IMR-90 (cell line): ENCODE measurements around the gene LRRC56. TPM values are rescaled to one million over a fixed set of nuclear protein-coding genes. Genes with fewer than 3 reads are reported as not detected.

Experiments
- ATAC-seq: fragments of 200-7000 bp; cut with Tn5 transposase; 2 replicates; pipeline ENCODE4 v1.9.1; 2020; ENCODE audit warnings: low read depth, mild to moderate bottlenecking, moderate library complexity
- BruUV-seq: library from RNA; stranded (reverse); fragments of 400-500 nt; replicated peaks from 2 replicates; lab custom pipeline; 2021; lab: Mats Ljungman, UMichigan
- CTCF ChIA-PET: fragments of 300-600 bp; formaldehyde crosslinking; extraction: SDS; loops from one replicate; lab custom pipeline; 2021; ENCODE audit warnings: antibody characterized with exemption; lab: Yijun Ruan, JAX
- POLR2A ChIA-PET: fragments of 300-600 bp; sonication (Branson Sonifier 250); formaldehyde crosslinking; loops from one replicate; lab custom pipeline; 2022; ENCODE audit warnings: antibody characterized with exemption; ENCODE audit not compliant: unreplicated experiment; lab: Charles Lee
- DNase-seq: peaks from one replicate; pipeline ENCODE4 v3.0.0; 2013
- H2AFZ ChIP-seq: replicated peaks from 2 replicates; pipeline ENCODE3; 2013; ENCODE audit warnings: low read length, mild to moderate bottlenecking; ENCODE audit not compliant: poor library complexity
- H2AK5ac ChIP-seq: 2 replicates; pipeline ENCODE4 v1.6.1; 2013; ENCODE audit warnings: low read depth, low read length, inconsistent platforms
- H2AK9ac ChIP-seq: replicated peaks from 2 replicates; pipeline ENCODE3; 2013; ENCODE audit warnings: mild to moderate bottlenecking, low read depth, low read length, moderate library complexity; ENCODE audit not compliant: poor library complexity
- H2BK120ac ChIP-seq: 2 replicates; pipeline ENCODE4 v1.6.1; 2013; ENCODE audit warnings: low read depth, low read length, inconsistent platforms
- H2BK15ac ChIP-seq: 3 replicates; pipeline ENCODE4 v1.6.1; 2013; ENCODE audit warnings: low read depth, low read length, inconsistent platforms
- H2BK20ac ChIP-seq: 2 replicates; pipeline ENCODE4 v1.6.1; 2013; ENCODE audit warnings: low read depth, mild to moderate bottlenecking, inconsistent platforms, low read length, moderate library complexity
- H2BK5ac ChIP-seq: 2 replicates; pipeline ENCODE4 v1.6.1; 2013; ENCODE audit warnings: mild to moderate bottlenecking, low read depth, low read length, inconsistent platforms; ENCODE audit not compliant: poor library complexity, severe bottlenecking
- H3K14ac ChIP-seq: replicated peaks from 2 replicates; pipeline ENCODE4 v1.6.1; 2013; ENCODE audit warnings: low read depth, low read length, inconsistent platforms
- H3K18ac ChIP-seq: 2 replicates; pipeline ENCODE4 v1.6.1; 2013; ENCODE audit warnings: low read depth, low read length, control low read depth
- H3K23ac ChIP-seq: 2 replicates; pipeline ENCODE4 v1.6.1; 2013; ENCODE audit warnings: low read depth, low read length, inconsistent platforms
- H3K27ac ChIP-seq: 2 replicates; pipeline ENCODE4 v1.5.1; 2013; ENCODE audit warnings: mild to moderate bottlenecking, control low read depth, low read length; ENCODE audit not compliant: insufficient read depth
- H3K27me3 ChIP-seq: 2 replicates; pipeline ENCODE4 v1.6.1; 2013; ENCODE audit warnings: low read length; ENCODE audit not compliant: control insufficient read depth, insufficient read depth
- H3K36me3 ChIP-seq: 2 replicates; pipeline ENCODE4 v1.6.1; 2013; ENCODE audit warnings: low read length, mixed read lengths; ENCODE audit not compliant: control insufficient read depth, insufficient read depth
- H3K4ac ChIP-seq: 2 replicates; pipeline ENCODE4 v1.6.1; 2013; ENCODE audit warnings: low read depth, low read length, inconsistent platforms
- H3K4me1 ChIP-seq: 2 replicates; pipeline ENCODE4 v1.6.1; 2013; ENCODE audit warnings: low read length, mixed read lengths; ENCODE audit not compliant: control insufficient read depth, insufficient read depth
- H3K4me2 ChIP-seq: 2 replicates; pipeline ENCODE4 v1.6.1; 2013; ENCODE audit warnings: low read depth, mild to moderate bottlenecking, control low read depth, low read length, moderate library complexity
- H3K4me3 ChIP-seq: 2 replicates; pipeline ENCODE4 v1.5.1; 2013; ENCODE audit warnings: low read depth, mild to moderate bottlenecking, control low read depth, low read length, moderate library complexity; ENCODE audit not compliant: insufficient read depth
- H3K56ac ChIP-seq: 2 replicates; pipeline ENCODE4 v1.6.1; 2013; ENCODE audit warnings: low read length, inconsistent platforms; ENCODE audit not compliant: insufficient read depth; ENCODE audit errors: extremely low read depth
- H3K79me1 ChIP-seq, 2 experiments: 2 replicates each; pipeline ENCODE4 v1.6.1; 2013; ENCODE audit warnings: low read length in 2 of 2, inconsistent platforms in 1 of 2, low read depth in 1 of 2
- H3K9ac ChIP-seq: 2 replicates; pipeline ENCODE4 v1.6.1; 2013; ENCODE audit warnings: low read depth, low read length, control low read depth
- H3K9me1 ChIP-seq: 2 replicates; pipeline ENCODE4 v1.6.1; 2013; ENCODE audit warnings: low read length, inconsistent platforms; ENCODE audit not compliant: insufficient read depth
- H3K9me3 ChIP-seq: 2 replicates; pipeline ENCODE4 v1.6.1; 2013; ENCODE audit warnings: low read length; ENCODE audit not compliant: control insufficient read depth, insufficient read depth
- H4K20me1 ChIP-seq: 2 replicates; pipeline ENCODE4 v1.6.1; 2013; ENCODE audit warnings: low read length, inconsistent platforms; ENCODE audit not compliant: insufficient read depth
- H4K5ac ChIP-seq: 2 replicates; pipeline ENCODE4 v1.6.1; 2013; ENCODE audit warnings: mild to moderate bottlenecking, low read depth, low read length, control low read depth
- H4K8ac ChIP-seq, 2 experiments: 2 replicates each; pipeline ENCODE4 v1.6.1; 2013; ENCODE audit warnings: low read depth in 2 of 2, low read length in 2 of 2, control low read depth in 1 of 2, inconsistent platforms in 1 of 2
- H4K91ac ChIP-seq: 2 replicates; pipeline ENCODE4 v1.6.1; 2013; ENCODE audit warnings: low read depth, low read length, inconsistent platforms; ENCODE audit not compliant: insufficient read depth
- BHLHE40 ChIP-seq: fragments of 150-350 bp; IDR thresholded peaks from 2 replicates; pipeline ENCODE4 v1.6.1; 2016; ENCODE audit warnings: mild to moderate bottlenecking, low read depth, low read length
- CEBPB ChIP-seq: IDR thresholded peaks from 2 replicates; pipeline ENCODE4 v1.6.1; 2012; ENCODE audit warnings: low read depth, low read length, improper control_type of control experiment
- CHD1 ChIP-seq: IDR thresholded peaks from 2 replicates; pipeline ENCODE4 v1.6.1; 2012; ENCODE audit warnings: low read depth, low read length, improper control_type of control experiment
- CTCF ChIP-seq: conservative IDR thresholded peaks from 2 replicates; pipeline ENCODE4 v1.5.1; 2012; ENCODE audit warnings: mild to moderate bottlenecking, low read depth, low read length, improper control_type of control experiment
- ELK1 ChIP-seq: fragments of 150-350 bp; IDR thresholded peaks from 2 replicates; pipeline ENCODE4 v1.6.1; 2016; ENCODE audit warnings: low read depth, mild to moderate bottlenecking, low read length, moderate library complexity, borderline replicate concordance
- FOS ChIP-seq: fragments of 150-350 bp; IDR thresholded peaks from 2 replicates; pipeline ENCODE4 v1.6.1; 2016; ENCODE audit warnings: low read depth, low read length
- MAFK ChIP-seq: IDR thresholded peaks from 2 replicates; pipeline ENCODE4 v1.6.1; 2012; ENCODE audit warnings: low read depth, low read length, improper control_type of control experiment
- MAZ ChIP-seq: IDR thresholded peaks from 2 replicates; pipeline ENCODE4 v1.6.1; 2012; ENCODE audit warnings: low read depth, mild to moderate bottlenecking, low read length, improper control_type of control experiment, moderate library complexity, borderline replicate concordance
- MXI1 ChIP-seq: IDR thresholded peaks from 2 replicates; pipeline ENCODE4 v1.6.1; 2012; ENCODE audit warnings: low read depth, mild to moderate bottlenecking, low read length, moderate library complexity, borderline replicate concordance
- NFE2L2 ChIP-seq: fragments of 150-350 bp; IDR thresholded peaks from 2 replicates; pipeline ENCODE4 v1.6.1; 2016; ENCODE audit warnings: low read depth, mild to moderate bottlenecking, low read length
- POLR2A ChIP-seq: IDR thresholded peaks from 2 replicates; pipeline ENCODE4 v1.6.1; 2012; ENCODE audit warnings: mild to moderate bottlenecking, low read depth, low read length
- RAD21 ChIP-seq: IDR thresholded peaks from 2 replicates; pipeline ENCODE4 v1.6.1; 2012; ENCODE audit warnings: low read length, improper control_type of control experiment
- RCOR1 ChIP-seq: IDR thresholded peaks from 2 replicates; pipeline ENCODE4 v1.6.1; 2012; ENCODE audit warnings: mild to moderate bottlenecking, low read length, improper control_type of control experiment; ENCODE audit not compliant: insufficient replicate concordance
- RFX5 ChIP-seq: IDR thresholded peaks from 2 replicates; pipeline ENCODE4 v1.8.0; 2012; ENCODE audit warnings: low read depth, mild to moderate bottlenecking, low read length, moderate library complexity
- SMC3 ChIP-seq: fragments of 150-350 bp; IDR thresholded peaks from 2 replicates; pipeline ENCODE4 v1.6.1; 2016; ENCODE audit warnings: low read depth, mild to moderate bottlenecking, antibody characterized with exemption, low read length, moderate library complexity
- WGBS, 2 experiments: methylation state at CpG; one replicate each; pipeline versions ENCODE4 v1.1.5 to v1.1.7; 2013; ENCODE audit warnings: missing lambda C conversion rate in 2 of 2; ENCODE audit not compliant: insufficient read length in 1 of 2; ENCODE audit errors: extremely low coverage in 2 of 2; 5-methylcytosine and 5-hydroxymethylcytosine counted together
- dilution Hi-C: fragments of 300-500 bp; cut with HindIII; formaldehyde crosslinking; loops from one replicate; pipeline ENCODE4 v1.14.3; 2018; ENCODE audit warnings: low sequenced_read_pairs; ENCODE audit not compliant: unreplicated experiment
- in situ Hi-C: fragments of 300-500 bp; cut with MboI; formaldehyde crosslinking; loops from 3 replicates; pipeline ENCODE4 v1.14.3; 2019; ENCODE audit warnings: low sequenced_read_pairs, inconsistent platforms, mixed read lengths
- intact Hi-C: fragments of 100-400 bp; cut with micrococcal nuclease; formaldehyde crosslinking; loops from 2 replicates; pipeline ENCODE4 v1.10.0; 2022
- polyA plus RNA-seq, 3 experiments: library from polyadenylated mRNA; depleted of rRNA; stranded (reverse); fragments of >200 nt; gene quantifications; 2 replicates each; pipeline ENCODE4 v1.2.3, GENCODE V29; 2012; ENCODE audit warnings: low replicate concordance in 1 of 3
- total RNA-seq: library from RNA; depleted of rRNA; stranded (reverse); fragments of >200 nt; gene quantifications from 2 replicates; pipeline ENCODE4 v1.2.3, GENCODE V29; 2012
- TF ChIP-seq, protein P1 (sequence below): fragments of 150-350 bp; IDR thresholded peaks from 2 replicates; pipeline ENCODE4 v1.6.1; 2017; ENCODE audit warnings: mild to moderate bottlenecking, antibody characterized with exemption, low read length, low read depth

LRRC56 gene
- total and polyA plus RNA-seq, 2 of the 4 experiments (the other 2 are of a cell fraction): 0.36 to 1.3 TPM

DNA sequence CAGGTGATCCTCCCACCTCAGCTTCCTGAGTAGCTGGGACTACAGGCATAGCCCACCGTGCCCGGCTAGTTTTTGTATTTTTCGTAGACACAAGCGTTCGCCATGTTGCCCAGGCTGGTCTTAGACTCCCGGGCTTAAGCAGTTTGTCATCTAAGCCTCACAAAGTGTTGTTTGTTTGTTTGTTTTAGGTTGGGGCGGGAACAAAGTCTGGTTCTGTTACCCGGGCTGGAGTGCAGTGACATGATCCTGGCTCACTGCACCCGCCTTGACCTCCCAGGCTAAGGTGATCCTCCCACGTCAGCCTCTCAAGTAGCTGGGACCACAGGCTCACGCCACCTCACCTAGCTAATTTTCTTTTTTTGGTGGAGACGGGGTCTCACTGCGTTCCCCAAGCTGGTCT, 65.8 kb downstream of the LRRC56 start:
- H3K9me3 ChIP-seq: no peaks in the 10 kb centered on the region
- no peak overlapping the region for H3K23ac ChIP-seq
- H2BK120ac ChIP-seq: no peak overlapping the region
- no peak overlapping the region for H4K8ac ChIP-seq
- H4K20me1 ChIP-seq: 0 out of 2 replicates have a peak, but pooled peaks cover 4% of the 10 kb centered on the region
- WGBS, 2 experiments: 67% methylated on average over 3 of the region's 13 CpGs; no CpG with 5 or more reads in 1 of the 2 experiments
- H2AK9ac ChIP-seq: no peak overlapping the region
- no peaks in the 10 kb centered on the region for H3K4me1 ChIP-seq
- ATAC-seq: no peak
- no peak overlapping the region for H3K18ac ChIP-seq
- H3K79me1 ChIP-seq: peaks cover 10 to 31% of the 10 kb centered on the region in 2 experiments
- no peak overlapping the region for H3K4me3 ChIP-seq
- H3K56ac ChIP-seq: no peak overlapping the region
- dilution Hi-C loops (no loop called here), in situ Hi-C loops (no loop called here), intact Hi-C loops (no loop called here)
- no peak overlapping the region for H3K4ac ChIP-seq
- H2AFZ ChIP-seq: no peak overlapping the region
- H2BK15ac ChIP-seq: no peak overlapping the region
- ChIA-PET CTCF (no interaction called here), POLR2A (no interaction called here)
- TF ChIP-seq SMC3 (no peak), BHLHE40 (no peak), CEBPB (no peak), CTCF (no peak), NFE2L2 (no peak), RAD21 (no peak), POLR2A (no peak), RCOR1 (no peak), ELK1 (no peak), MAZ (no peak), FOS (no peak), RFX5 (no peak), MAFK (no peak), CHD1 (no peak), MXI1 (no peak)
- TF ChIP-seq, protein P1, sequence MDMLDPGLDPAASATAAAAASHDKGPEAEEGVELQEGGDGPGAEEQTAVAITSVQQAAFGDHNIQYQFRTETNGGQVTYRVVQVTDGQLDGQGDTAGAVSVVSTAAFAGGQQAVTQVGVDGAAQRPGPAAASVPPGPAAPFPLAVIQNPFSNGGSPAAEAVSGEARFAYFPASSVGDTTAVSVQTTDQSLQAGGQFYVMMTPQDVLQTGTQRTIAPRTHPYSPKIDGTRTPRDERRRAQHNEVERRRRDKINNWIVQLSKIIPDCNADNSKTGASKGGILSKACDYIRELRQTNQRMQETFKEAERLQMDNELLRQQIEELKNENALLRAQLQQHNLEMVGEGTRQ: no peak
- H2BK20ac ChIP-seq: no peak overlapping the region
- H3K4me2 ChIP-seq: no peak overlapping the region
- H3K14ac ChIP-seq: no peak overlapping the region
- no peak overlapping the region for H3K9ac ChIP-seq
- DNase-seq: no peak
- H3K27me3 ChIP-seq: no peaks in the 10 kb centered on the region
- H4K91ac ChIP-seq: no peak overlapping the region
- no peak overlapping the region for H3K27ac ChIP-seq
- no peak overlapping the region for H2AK5ac ChIP-seq
- H3K9me1 ChIP-seq: no peaks in the 10 kb centered on the region
- H2BK5ac ChIP-seq: no peak overlapping the region
- no TSS peak for BruUV-seq
- no peak overlapping the region for H4K5ac ChIP-seq
- H3K36me3 ChIP-seq: peaks cover 76% of the 10 kb centered on the region
